GM12878 (cell line): Measurements from ENCODE around the gene VWA3A. TPM values are rescaled to one million over a fixed set of nuclear protein-coding genes. Genes with fewer than 3 reads are reported as not detected.

Source experiments
- ASH2L ChIP-seq: fragments of 300-600, 200-600 bp; sonication (generic); IDR thresholded peaks from 2 replicates; pipeline ENCODE4 v1.6.1; 2017; ENCODE audit warnings: low read depth, mild to moderate bottlenecking, borderline replicate concordance
- CUX1 ChIP-seq: IDR thresholded peaks from 2 replicates; pipeline ENCODE4 v1.6.1; 2012; ENCODE audit warnings: improper control_type of control experiment, low read depth, low read length; ENCODE audit not compliant: insufficient replicate concordance
- MAX ChIP-seq: IDR thresholded peaks from 2 replicates; pipeline ENCODE4 v1.6.1; 2012; ENCODE audit warnings: low read depth, low read length, improper control_type of control experiment
- NR2F1 ChIP-seq: fragments of 450-650 bp; conservative IDR thresholded peaks from 2 replicates; pipeline ENCODE4 v1.6.1; 2017; ENCODE audit warnings: mild to moderate bottlenecking
- REST ChIP-seq: IDR thresholded peaks from 2 replicates; pipeline ENCODE4 v1.6.1; 2012; ENCODE audit warnings: mild to moderate bottlenecking, low read depth, low read length
- SREBF1 ChIP-seq: IDR thresholded peaks from 2 replicates; pipeline ENCODE4 v1.6.1; 2012; ENCODE audit warnings: mild to moderate bottlenecking, low read length
- TBL1XR1 ChIP-seq: IDR thresholded peaks from 2 replicates; pipeline ENCODE4 v1.6.1; 2012; ENCODE audit warnings: low read depth, low read length, improper control_type of control experiment
- USF1 ChIP-seq: IDR thresholded peaks from 2 replicates; pipeline ENCODE4 v1.6.1; 2011; ENCODE audit warnings: borderline replicate concordance, low read depth, mild to moderate bottlenecking, moderate library complexity, mixed read lengths, low read length; ENCODE audit not compliant: insufficient read depth; ENCODE audit errors: extremely low read length
- USF2 ChIP-seq: IDR thresholded peaks from 2 replicates; pipeline ENCODE4 v1.6.1; 2011; ENCODE audit warnings: low read depth, low read length, improper control_type of control experiment, borderline replicate concordance
- YY1 ChIP-seq: IDR thresholded peaks from 2 replicates; pipeline ENCODE4 v1.6.1; 2011; ENCODE audit warnings: low read depth, mild to moderate bottlenecking, low read length
- ZBTB33 ChIP-seq: fragments of 450-650 bp; IDR thresholded peaks from 2 replicates; pipeline ENCODE4 v1.6.1; 2017; ENCODE audit warnings: mild to moderate bottlenecking
- ZNF24 ChIP-seq: fragments of 450-650 bp; IDR thresholded peaks from 2 replicates; pipeline ENCODE4 v1.6.1; 2017; ENCODE audit warnings: antibody characterized with exemption, mild to moderate bottlenecking
- ZSCAN29 ChIP-seq: fragments of 450-650 bp; IDR thresholded peaks from 2 replicates; pipeline ENCODE4 v1.6.1; 2017; ENCODE audit warnings: mild to moderate bottlenecking, moderate library complexity
- polyA plus RNA-seq, 11 experiments: library from polyadenylated mRNA; depleted of rRNA in 4 of 11; unstranded in 6 of 11; stranded (reverse) in 5 of 11; fragments of >200 nt; fragmentation: Nextera tagmentation in 4 of 11; fragmentation: Illumina TruSeq in 1 of 11; extraction: Ambion mirVana in 4 of 11; extraction: Trizol in 1 of 11; gene quantifications; 1 replicate in 1 of 11; 2 replicates in 10 of 11; pipeline versions ENCODE4 v1.2.1 to v1.2.3, GENCODE V29; 2011 to 2016; ENCODE audit warnings: inconsistent platforms in 2 of 11, missing spikeins in 2 of 11, low read depth in 1 of 11
- total RNA-seq, 4 experiments: library from RNA; depleted of rRNA in 3 of 4; stranded (reverse); fragments of >200 nt in 3 of 4; fragmentation: Illumina TruSeq in 1 of 4; extraction: Trizol in 1 of 4; gene quantifications; 2 replicates each; pipeline versions ENCODE4 v1.2.1 to v1.2.3, GENCODE V29; 2013 to 2021

The VWA3A gene
- total and polyA plus RNA-seq, 10 of the 15 experiments (the other 5 are each of a cell fraction or from before 2014, with no cell fraction given) = 0.01 TPM; not detected in 9

- TF ChIP-seq REST = no peak
- peak; percentile 31; the same call in 1 of the 2 replicates for TF ChIP-seq TBL1XR1
- peak; percentile 67 for TF ChIP-seq USF1
- peak; percentile 90 for TF ChIP-seq MAX
- TF ChIP-seq NR2F1 = peak; percentile 67
- no peak for TF ChIP-seq ZNF24
- peak; percentile 19 for TF ChIP-seq CUX1
- TF ChIP-seq USF2 = peak; percentile 78
- TF ChIP-seq SREBF1 = no peak
- no peak for TF ChIP-seq ZSCAN29
- TF ChIP-seq ZBTB33 = no peak
- no peak for TF ChIP-seq ASH2L
- TF ChIP-seq YY1 = peak; percentile 5; the same call in 1 of the 2 replicates
Measured at GRCh38 chr16:22192261-22193062, 100.1 kb downstream of the VWA3A start (continued).
